Upper lobe of left lung (tissue), 6 donors: ENCODE measurements around the gene HS3ST1. TPM values are rescaled to one million over a fixed set of nuclear protein-coding genes. Genes with fewer than 3 reads are reported as not detected.

Source experiments
- ATAC-seq, 2 donors: fragments of 200-7000 bp; cut with Tn5 transposase; one replicate each; pipeline ENCODE4 v1.9.1; 2022; ENCODE audit warnings: mild to moderate bottlenecking in 2 of 2, moderate library complexity in 2 of 2; ENCODE audit not compliant: low FRiP score in 2 of 2
- DNase-seq, 2 donors: peaks; one replicate each; pipeline ENCODE4 v3.0.0-alpha.2; 2019 to 2020
- H3K27ac ChIP-seq, 4 donors: fragments of 200-600 bp; sonication (generic); one replicate each; pipeline ENCODE4 v1.5.1; 2016 to 2019
- H3K27me3 ChIP-seq, 4 donors: fragments of 200-600 bp; sonication (generic); one replicate each; pipeline ENCODE4 v1.5.1; 2017 to 2019
- H3K36me3 ChIP-seq, 4 donors: fragments of 200-600 bp; sonication (generic); one replicate each; pipeline ENCODE4 v1.5.1; 2016 to 2019
- H3K4me1 ChIP-seq, 4 donors: fragments of 200-600 bp; sonication (generic); one replicate each; pipeline ENCODE4 v1.5.1; 2018 to 2019
- H3K4me3 ChIP-seq, 4 donors: fragments of 200-600 bp; sonication (generic); one replicate each; pipeline ENCODE4 v1.5.1; 2017 to 2019; ENCODE audit warnings: mild to moderate bottlenecking in 2 of 4, moderate library complexity in 1 of 4
- H3K9me3 ChIP-seq, 4 donors: fragments of 200-600 bp; sonication (generic); one replicate each; pipeline ENCODE4 v1.5.1; 2018 to 2019
- EP300 ChIP-seq, 4 donors: sonication (generic); formaldehyde crosslinking; IDR thresholded peaks; one replicate each; pipeline ENCODE4 v1.5.1; 2017; ENCODE audit warnings: antibody characterized with exemption in 4 of 4, control low read depth in 2 of 4
- POLR2A ChIP-seq, 4 donors: fragments of 450-650 bp; IDR thresholded peaks; one replicate each; pipeline ENCODE4 v1.5.1; 2016 to 2017; ENCODE audit warnings: antibody characterized with exemption in 4 of 4, mild to moderate bottlenecking in 2 of 4
- POLR2AphosphoS5 ChIP-seq, 2 donors: sonication (generic); formaldehyde crosslinking; IDR thresholded peaks; one replicate each; pipeline ENCODE4 v1.5.1; 2017; ENCODE audit warnings: antibody characterized with exemption in 2 of 2
- WGBS, 2 donors: methylation state at CpG; one replicate each; pipeline ENCODE4 v1.1.5; 2017 to 2018; 5-methylcytosine and 5-hydroxymethylcytosine counted together
- total RNA-seq, 6 donors: library from RNA; depleted of rRNA in 4 of 6; stranded (reverse); fragments of >200 nt in 4 of 6; gene quantifications; one replicate each; pipeline versions ENCODE4 v1.1.0 to v1.2.1, GENCODE V29; 2016 to 2021
- TF ChIP-seq, protein P1 (sequence below), 6 experiments: fragments of 450-650 bp in 4 of 6; fragments of 200-600 bp in 2 of 6; sonication (generic) in 2 of 6; IDR thresholded peaks; one replicate each; pipeline ENCODE4 v1.5.1; 2016 to 2019; ENCODE audit warnings: antibody characterized with exemption in 6 of 6
- donor health status: DM: no; HTN: no; CAD: no; lungs with moderate emphysema.
- donor health status: DM: no; HTN: yes; CAD: no; lungs with severe emphysema.

Gene HS3ST1
- total RNA-seq, 6 donors from 2014 or later: 3.4 to 13.8 (median 7.2) TPM

- ATAC-seq (no peak), DNase-seq (no peak)
- TF ChIP-seq POLR2A (IDR thresholded peaks at IDR 0.05) (no peak), EP300 (IDR thresholded peaks at IDR 0.05) (no peak), POLR2AphosphoS5 (IDR thresholded peaks at IDR 0.05) (no peak)
- TF ChIP-seq, protein P1, sequence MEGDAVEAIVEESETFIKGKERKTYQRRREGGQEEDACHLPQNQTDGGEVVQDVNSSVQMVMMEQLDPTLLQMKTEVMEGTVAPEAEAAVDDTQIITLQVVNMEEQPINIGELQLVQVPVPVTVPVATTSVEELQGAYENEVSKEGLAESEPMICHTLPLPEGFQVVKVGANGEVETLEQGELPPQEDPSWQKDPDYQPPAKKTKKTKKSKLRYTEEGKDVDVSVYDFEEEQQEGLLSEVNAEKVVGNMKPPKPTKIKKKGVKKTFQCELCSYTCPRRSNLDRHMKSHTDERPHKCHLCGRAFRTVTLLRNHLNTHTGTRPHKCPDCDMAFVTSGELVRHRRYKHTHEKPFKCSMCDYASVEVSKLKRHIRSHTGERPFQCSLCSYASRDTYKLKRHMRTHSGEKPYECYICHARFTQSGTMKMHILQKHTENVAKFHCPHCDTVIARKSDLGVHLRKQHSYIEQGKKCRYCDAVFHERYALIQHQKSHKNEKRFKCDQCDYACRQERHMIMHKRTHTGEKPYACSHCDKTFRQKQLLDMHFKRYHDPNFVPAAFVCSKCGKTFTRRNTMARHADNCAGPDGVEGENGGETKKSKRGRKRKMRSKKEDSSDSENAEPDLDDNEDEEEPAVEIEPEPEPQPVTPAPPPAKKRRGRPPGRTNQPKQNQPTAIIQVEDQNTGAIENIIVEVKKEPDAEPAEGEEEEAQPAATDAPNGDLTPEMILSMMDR (IDR thresholded peaks at IDR 0.05): no peak
- H3K4me1 ChIP-seq: no peaks in the 10 kb centered on the region
- no peaks in the 10 kb centered on the region for H3K36me3 ChIP-seq
- no peak overlapping the region for H3K4me3 ChIP-seq
- no peaks in the 10 kb centered on the region for H3K9me3 ChIP-seq
- H3K27ac ChIP-seq: no peak overlapping the region
- WGBS, 2 donors: 86 to 94% methylated on average over 1 of the region's 1 CpG
- H3K27me3 ChIP-seq: no peaks in the 10 kb centered on the region
Observed at GRCh38 chr4:11409632-11410031, 19.1 kb downstream of the HS3ST1 start.

- Histone ChIP-seq H3K27ac (no peak overlapping the region), H3K27me3 (no peaks in the 10 kb centered on the region), H3K36me3 (no peaks in the 10 kb centered on the region), H3K4me3 (no peak overlapping the region), H3K4me1 (no peaks in the 10 kb centered on the region), H3K9me3 (no peaks in the 10 kb centered on the region)
- DNase-seq (peak in 1 of 2 donors; percentile 2), ATAC-seq (peak in 1 of 2 donors; percentile 58)
- no peak for TF ChIP-seq POLR2AphosphoS5 (IDR thresholded peaks at IDR 0.05)
- TF ChIP-seq, protein P1 (IDR thresholded peaks at IDR 0.05): no peak
- TF ChIP-seq EP300 (IDR thresholded peaks at IDR 0.05): no peak
- TF ChIP-seq POLR2A (IDR thresholded peaks at IDR 0.05): no peak
- 87 to 90% methylated on average over 5 of the region's 5 CpGs for WGBS, 2 donors
Observed at GRCh38 chr4:11408233-11408967, 20.3 kb downstream of the HS3ST1 start.

GRCh38 chr4:11407551-11407950 lies 21.1 kb downstream of the HS3ST1 start:
- no peak overlapping the region for H3K27ac ChIP-seq
- TF ChIP-seq, protein P1 (IDR thresholded peaks at IDR 0.05): no peak
- TF ChIP-seq POLR2A (IDR thresholded peaks at IDR 0.05): no peak
- TF ChIP-seq POLR2AphosphoS5 (IDR thresholded peaks at IDR 0.05): no peak
- TF ChIP-seq EP300 (IDR thresholded peaks at IDR 0.05): no peak
- H3K9me3 ChIP-seq: no peaks in the 10 kb centered on the region
- DNase-seq (no peak), ATAC-seq (no peak)
- WGBS, 2 donors: 88 to 89% methylated on average over 3 of the region's 3 CpGs
- no peaks in the 10 kb centered on the region for H3K4me1 ChIP-seq
- no peaks in the 10 kb centered on the region for H3K27me3 ChIP-seq
- H3K36me3 ChIP-seq: no peaks in the 10 kb centered on the region
- H3K4me3 ChIP-seq: no peak overlapping the region

DNA sequence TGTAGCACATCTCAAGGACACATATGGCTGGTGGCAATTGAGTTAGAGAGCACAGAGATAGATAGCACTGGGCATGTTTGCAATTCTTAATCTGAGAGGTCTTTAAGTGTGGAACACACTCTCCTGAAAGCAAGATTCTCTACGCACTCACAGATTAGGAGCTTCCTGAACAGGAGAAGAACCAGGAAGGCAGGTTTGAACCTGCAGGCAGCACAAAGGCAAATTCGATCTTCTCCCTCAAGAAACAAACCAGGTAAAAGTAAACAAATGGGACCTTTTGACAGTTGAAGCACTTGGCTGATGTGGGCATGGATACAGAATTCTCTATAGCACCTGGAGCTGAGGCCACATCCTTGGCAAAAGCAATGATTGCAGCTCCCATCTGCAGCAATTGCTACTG lies 24.3 kb downstream of the HS3ST1 start:
- 78 to 81% methylated on average over 2 of the region's 2 CpGs for WGBS, 2 donors
- H3K4me1 ChIP-seq: no peaks in the 10 kb centered on the region
- TF ChIP-seq POLR2A (IDR thresholded peaks at IDR 0.05) (no peak), POLR2AphosphoS5 (IDR thresholded peaks at IDR 0.05) (no peak), EP300 (IDR thresholded peaks at IDR 0.05) (no peak)
- TF ChIP-seq, protein P1 (IDR thresholded peaks at IDR 0.05): no peak
- ATAC-seq (no peak), DNase-seq (no peak)
- no peaks in the 10 kb centered on the region for H3K27me3 ChIP-seq
- no peak overlapping the region for H3K4me3 ChIP-seq
- peaks cover 0 to 6% (median 0%) of the 10 kb centered on the region in 4 donors for H3K36me3 ChIP-seq
- H3K27ac ChIP-seq: no peak overlapping the region
- no peaks in the 10 kb centered on the region for H3K9me3 ChIP-seq

GRCh38 chr4:11402192-11402591 lies 26.5 kb downstream of the HS3ST1 start:
- TF ChIP-seq EP300 (IDR thresholded peaks at IDR 0.05) (no peak), POLR2A (IDR thresholded peaks at IDR 0.05) (no peak), POLR2AphosphoS5 (IDR thresholded peaks at IDR 0.05) (no peak)
- TF ChIP-seq, protein P1 (IDR thresholded peaks at IDR 0.05): no peak
- Histone ChIP-seq H3K4me1 (no peaks in the 10 kb centered on the region), H3K36me3 (peaks cover 0 to 12% (median 0%) of the 10 kb centered on the region in 4 donors), H3K27ac (no peak overlapping the region), H3K9me3 (no peaks in the 10 kb centered on the region), H3K4me3 (no peak overlapping the region), H3K27me3 (no peaks in the 10 kb centered on the region)
- ATAC-seq (no peak), DNase-seq (no peak)
- 94 to 96% methylated on average over 3 of the region's 3 CpGs for WGBS, 2 donors
